ENCODE data around the gene CKLF.
A peak's percentile ranks its signal among the peaks of the same experiment; 100 is the strongest.

CKLF gene

GRCh38 chr16:66600477-66600876 is 48.1 kb downstream of the CKLF start:
- H3K36me3 ChIP-seq (ENCODE audit: control insufficient read depth, insufficient read depth, low read length): no peaks in the 10 kb centered on the region
- no peaks in the 10 kb centered on the region for H3K9me3 ChIP-seq (ENCODE audit: control insufficient read depth, insufficient read depth, low read length)
- H3K4me3 ChIP-seq (ENCODE audit: low read length): no peak overlapping the region
- DNase-seq (ENCODE audit: low read depth, low spot score): no peak
- no CpG with 5 or more reads among the region's 1 CpG for WGBS (ENCODE audit: insufficient coverage, insufficient read length)
- H3K27ac ChIP-seq (ENCODE audit: low read length): no peak overlapping the region
- no peaks in the 10 kb centered on the region for H3K4me1 ChIP-seq (ENCODE audit: control insufficient read depth, insufficient read depth, low read length)
- no peaks in the 10 kb centered on the region for H3K27me3 ChIP-seq (ENCODE audit: control insufficient read depth, insufficient read depth, low read length)

- no peak overlapping the region for H3K27ac ChIP-seq (ENCODE audit: low read length)
- H3K36me3 ChIP-seq (ENCODE audit: control insufficient read depth, insufficient read depth, low read length): no peaks in the 10 kb centered on the region
- no peak for DNase-seq (ENCODE audit: low read depth, low spot score)
- H3K9me3 ChIP-seq (ENCODE audit: control insufficient read depth, insufficient read depth, low read length): no peaks in the 10 kb centered on the region
- no peak overlapping the region for H3K4me3 ChIP-seq (ENCODE audit: low read length)
- peaks cover 4% of the 10 kb centered on the region for H3K4me1 ChIP-seq (ENCODE audit: control insufficient read depth, insufficient read depth, low read length)
- no peaks in the 10 kb centered on the region for H3K27me3 ChIP-seq (ENCODE audit: control insufficient read depth, insufficient read depth, low read length)
- whole genome bisulfite sequencing (ENCODE audit: insufficient coverage, insufficient read length): no CpG with 5 or more reads among the region's 5 CpGs
Measured at GRCh38 chr16:66601471-66601870, 49.1 kb downstream of the CKLF start.

- H3K27ac ChIP-seq (ENCODE audit: low read length): no peak overlapping the region
- H3K9me3 ChIP-seq (ENCODE audit: control insufficient read depth, insufficient read depth, low read length): no peaks in the 10 kb centered on the region
- H3K36me3 ChIP-seq (ENCODE audit: control insufficient read depth, insufficient read depth, low read length): no peaks in the 10 kb centered on the region
- DNase-seq (ENCODE audit: low read depth, low spot score): no peak
- WGBS (ENCODE audit: insufficient coverage, insufficient read length): no CpG with 5 or more reads among the region's 32 CpGs
- H3K4me3 ChIP-seq (ENCODE audit: low read length): peak overlapping the region; percentile 79; the same call in 1 of the 2 replicates
- H3K4me1 ChIP-seq (ENCODE audit: control insufficient read depth, insufficient read depth, low read length): peaks cover 4% of the 10 kb centered on the region
- no peaks in the 10 kb centered on the region for H3K27me3 ChIP-seq (ENCODE audit: control insufficient read depth, insufficient read depth, low read length)
Measured at GRCh38 chr16:66603537-66604375, 51.4 kb downstream of the CKLF start.

GRCh38 chr16:66604376-66605176 is 52.2 kb downstream of the CKLF start, which contains the start of gene CMTM3:
CMTM3 (plus strand) TSS chr16:66604704; CDS start chr16:66604806, 102 bp downstream.
- H3K4me3 ChIP-seq (ENCODE audit: low read length): peak within 1 kb of the TSS; percentile 79
- WGBS (ENCODE audit: insufficient coverage, insufficient read length): no CpG with 5 or more reads among the region's 96 CpGs
- H3K36me3 ChIP-seq (ENCODE audit: control insufficient read depth, insufficient read depth, low read length): peaks cover 3% of the 10 kb centered on the region; the same call in 1 of the 2 replicates
- H3K27ac ChIP-seq (ENCODE audit: low read length): no peak within 1 kb of the TSS
- peaks cover 6% of the 10 kb centered on the region for H3K4me1 ChIP-seq (ENCODE audit: control insufficient read depth, insufficient read depth, low read length)
- DNase-seq (ENCODE audit: low read depth, low spot score): no peak
- H3K27me3 ChIP-seq (ENCODE audit: control insufficient read depth, insufficient read depth, low read length): no peaks in the 10 kb centered on the region
- no peaks in the 10 kb centered on the region for H3K9me3 ChIP-seq (ENCODE audit: control insufficient read depth, insufficient read depth, low read length)

- peak overlapping the region; percentile 79 for H3K4me3 ChIP-seq (ENCODE audit: low read length)
- peaks cover 6% of the 10 kb centered on the region for H3K4me1 ChIP-seq (ENCODE audit: control insufficient read depth, insufficient read depth, low read length)
- WGBS (ENCODE audit: insufficient coverage, insufficient read length): no CpG with 5 or more reads among the region's 61 CpGs
- no peaks in the 10 kb centered on the region for H3K9me3 ChIP-seq (ENCODE audit: control insufficient read depth, insufficient read depth, low read length)
- no peak overlapping the region for H3K27ac ChIP-seq (ENCODE audit: low read length)
- DNase-seq (ENCODE audit: low read depth, low spot score): no peak
- no peaks in the 10 kb centered on the region for H3K27me3 ChIP-seq (ENCODE audit: control insufficient read depth, insufficient read depth, low read length)
- H3K36me3 ChIP-seq (ENCODE audit: control insufficient read depth, insufficient read depth, low read length): peaks cover 10% of the 10 kb centered on the region; the same call in 1 of the 2 replicates
Measured at GRCh38 chr16:66605177-66605978, 53.0 kb downstream of the CKLF start.

GRCh38 chr16:66605979-66606751 is 53.8 kb downstream of the CKLF start:
- no peaks in the 10 kb centered on the region for H3K9me3 ChIP-seq (ENCODE audit: control insufficient read depth, insufficient read depth, low read length)
- H3K36me3 ChIP-seq (ENCODE audit: control insufficient read depth, insufficient read depth, low read length): peaks cover 13% of the 10 kb centered on the region; the same call in 1 of the 2 replicates
- no peak overlapping the region for H3K27ac ChIP-seq (ENCODE audit: low read length)
- peak overlapping the region; percentile 10; the same call in 1 of the 2 replicates for H3K4me3 ChIP-seq (ENCODE audit: low read length)
- no peaks in the 10 kb centered on the region for H3K27me3 ChIP-seq (ENCODE audit: control insufficient read depth, insufficient read depth, low read length)
- DNase-seq (ENCODE audit: low read depth, low spot score): no peak
- peaks cover 6% of the 10 kb centered on the region for H3K4me1 ChIP-seq (ENCODE audit: control insufficient read depth, insufficient read depth, low read length)
- no CpG with 5 or more reads among the region's 10 CpGs for WGBS (ENCODE audit: insufficient coverage, insufficient read length)

- no peaks in the 10 kb centered on the region for H3K27me3 ChIP-seq (ENCODE audit: control insufficient read depth, insufficient read depth, low read length)
- peaks cover 6% of the 10 kb centered on the region for H3K4me1 ChIP-seq (ENCODE audit: control insufficient read depth, insufficient read depth, low read length)
- no peaks in the 10 kb centered on the region for H3K9me3 ChIP-seq (ENCODE audit: control insufficient read depth, insufficient read depth, low read length)
- no peak overlapping the region for H3K27ac ChIP-seq (ENCODE audit: low read length)
- peaks cover 20% of the 10 kb centered on the region; the same call in 1 of the 2 replicates for H3K36me3 ChIP-seq (ENCODE audit: control insufficient read depth, insufficient read depth, low read length)
- no CpG with 5 or more reads among the region's 17 CpGs for WGBS (ENCODE audit: insufficient coverage, insufficient read length)
- peak; percentile 85 for DNase-seq (ENCODE audit: low read depth, low spot score)
- no peak overlapping the region for H3K4me3 ChIP-seq (ENCODE audit: low read length)
Measured at GRCh38 chr16:66608241-66609138, 56.1 kb downstream of the CKLF start.

- Histone ChIP-seq H3K27me3 (ENCODE audit: control insufficient read depth, insufficient read depth, low read length) (no peaks in the 10 kb centered on the region), H3K9me3 (ENCODE audit: control insufficient read depth, insufficient read depth, low read length) (no peaks in the 10 kb centered on the region), H3K4me3 (ENCODE audit: low read length) (no peak overlapping the region), H3K27ac (ENCODE audit: low read length) (no peak overlapping the region), H3K4me1 (ENCODE audit: control insufficient read depth, insufficient read depth, low read length) (peaks cover 6% of the 10 kb centered on the region), H3K36me3 (ENCODE audit: control insufficient read depth, insufficient read depth, low read length) (peaks cover 20% of the 10 kb centered on the region; the same call in 1 of the 2 replicates)
- DNase-seq (ENCODE audit: low read depth, low spot score): no peak
- no CpG with 5 or more reads among the region's 12 CpGs for WGBS (ENCODE audit: insufficient coverage, insufficient read length)
Measured at GRCh38 chr16:66609139-66609510, 56.7 kb downstream of the CKLF start.
